NCI-H345 treated with DMSO at 0.1 percent for 48 hours (cell line): ENCODE results near the gene PAPPA2.
"Not testable (repeated sequence)": the region's sequence is repeated elsewhere in the genome, so short reads cannot be mapped to it uniquely, and the experiment has no call there.

ENCODE experiments used
- DNase-seq: peaks from one replicate; lab custom pipeline; 2025; ENCODE audit not compliant: unreplicated experiment; lab: John Stamatoyannopoulos, UW

Gene PAPPA2

GRCh38 chr1:176462674-176463378 lies at the start of gene PAPPA2:
Gene PAPPA2, plus strand, starts transcription at chr1:176463175. Its CDS starts 93,148 bp downstream, at chr1:176556323.
- DNase-seq: no peak

DNA sequence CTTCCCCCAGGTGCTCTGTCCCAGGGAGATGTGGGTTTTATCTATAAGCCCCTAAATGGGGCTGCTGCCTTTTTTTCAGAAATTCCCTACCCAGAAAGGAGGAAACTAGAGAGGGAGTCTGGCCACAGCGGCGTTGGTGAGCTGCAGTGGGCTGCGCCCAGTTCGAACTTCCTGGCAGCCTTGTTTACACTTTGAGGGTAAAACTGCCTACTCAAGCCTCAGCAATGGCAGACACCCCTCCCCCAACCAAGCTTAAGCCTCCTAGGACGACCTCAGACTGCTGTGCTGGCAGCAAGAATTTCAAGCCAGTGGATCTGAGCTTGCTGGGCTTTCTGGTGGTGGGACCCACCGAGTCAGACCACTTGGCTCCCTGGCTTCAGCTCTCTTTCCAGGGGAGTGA lies 46.2 kb upstream of the PAPPA2 start:
- DNase-seq: no peak

- DNase-seq: not testable (repeated sequence)
Observed at GRCh38 chr1:176419608-176420007, 43.4 kb upstream of the PAPPA2 start.

DNA sequence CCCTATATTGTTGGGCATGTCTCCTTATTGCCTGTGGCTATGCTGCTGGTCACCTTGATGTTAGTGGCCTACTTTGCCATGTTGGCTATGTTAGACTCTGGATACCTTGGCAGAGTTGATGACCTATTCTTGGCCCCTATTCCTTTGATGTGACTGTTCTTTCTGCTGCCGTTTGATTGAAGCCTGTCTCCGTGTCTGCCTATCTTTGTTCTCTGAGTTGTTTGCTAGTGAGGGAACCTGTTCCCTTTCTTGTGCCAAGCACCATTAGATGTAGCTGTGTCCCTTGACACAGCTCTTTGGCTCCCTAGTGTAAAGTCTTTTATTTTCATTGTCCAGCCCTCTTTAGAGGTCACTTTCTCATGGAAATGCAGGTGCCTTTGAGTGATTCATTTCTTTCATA lies 28.7 kb upstream of the PAPPA2 start:
- DNase-seq: no peak

- no peak for DNase-seq
Observed at GRCh38 chr1:176436251-176436650, 26.7 kb upstream of the PAPPA2 start.

DNA sequence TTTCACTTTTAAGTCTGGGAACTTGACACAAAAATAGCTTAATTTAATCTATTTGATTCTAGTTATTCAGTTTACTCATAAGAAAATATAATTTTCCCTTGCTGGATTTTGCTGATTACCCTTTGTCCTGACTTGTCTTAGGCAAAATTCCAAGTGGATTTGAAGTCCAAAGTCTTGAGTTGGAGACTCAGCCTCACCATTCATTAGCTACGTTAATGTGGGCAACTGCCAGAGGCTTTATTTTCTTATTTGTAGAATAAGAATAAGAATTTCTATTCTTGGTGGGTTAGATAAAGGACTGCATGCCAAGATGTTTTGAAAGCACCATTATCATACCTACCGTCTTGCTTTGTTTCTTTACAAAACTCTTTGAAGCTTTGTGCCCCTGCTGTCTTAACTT lies 22.8 kb upstream of the PAPPA2 start:
- no peak for DNase-seq

DNA sequence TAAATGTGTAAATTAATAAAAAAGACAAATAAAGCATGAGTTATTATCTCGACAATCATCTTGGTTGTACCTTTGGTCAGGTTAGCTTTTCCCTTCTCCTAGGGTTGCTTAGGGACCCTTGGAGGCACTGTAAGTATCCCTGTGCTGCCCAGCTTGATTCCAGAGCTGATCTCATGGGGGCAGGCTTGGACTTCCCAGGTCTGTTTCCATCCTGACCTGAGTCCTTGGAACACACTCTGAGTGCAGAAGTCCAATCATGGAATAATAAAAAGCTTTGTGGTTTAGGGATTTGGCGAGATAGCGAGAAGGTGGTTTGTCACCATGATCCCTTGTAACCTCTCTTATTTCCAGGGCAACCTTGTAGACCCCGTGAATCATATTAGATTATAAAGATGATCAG lies 18.7 kb upstream of the PAPPA2 start:
- DNase-seq: no peak

DNA sequence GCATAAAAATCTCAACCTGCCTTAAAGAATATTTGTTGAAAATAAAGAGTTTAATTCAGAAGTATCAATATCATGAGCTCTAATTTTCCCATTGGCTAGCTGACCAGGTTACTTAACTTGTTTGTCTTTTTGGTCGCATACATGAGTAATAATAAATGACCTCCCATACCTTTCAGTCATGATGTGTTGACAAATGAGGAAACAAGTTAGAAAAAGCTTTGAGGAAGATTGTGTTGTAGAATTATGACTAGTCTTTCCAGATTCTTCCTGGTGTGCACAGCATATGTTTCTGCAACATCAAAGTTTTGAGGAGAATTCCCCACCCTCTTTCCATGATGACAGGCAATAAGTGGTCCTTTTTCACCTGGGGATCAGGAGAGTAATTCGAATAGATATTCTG lies 17.6 kb upstream of the PAPPA2 start:
- no peak for DNase-seq

- DNase-seq: no peak
Observed at GRCh38 chr1:176448340-176448739, 14.6 kb upstream of the PAPPA2 start.

- DNase-seq: no peak
Observed at GRCh38 chr1:176450526-176450925, 12.4 kb upstream of the PAPPA2 start.

DNA sequence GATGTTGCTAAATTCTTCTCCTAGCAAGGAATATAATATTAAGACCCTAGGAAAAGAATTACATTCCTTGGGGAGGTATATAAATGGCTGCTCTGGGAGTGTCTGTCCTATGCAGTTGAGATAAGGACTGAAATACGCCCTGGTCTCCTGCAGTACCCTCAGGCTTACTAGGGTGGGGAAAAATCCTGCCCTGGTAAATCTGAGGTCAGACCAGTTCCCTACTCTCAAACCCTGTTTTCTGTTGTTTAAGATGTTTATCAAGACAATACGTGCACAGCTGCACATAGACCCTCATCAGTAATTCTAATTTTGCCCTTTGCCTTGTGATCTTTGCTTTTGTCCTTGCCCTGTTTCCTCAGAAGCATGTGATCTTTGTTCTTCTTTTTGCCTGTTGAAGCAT lies 11.2 kb upstream of the PAPPA2 start:
- DNase-seq: not testable (repeated sequence)

DNA sequence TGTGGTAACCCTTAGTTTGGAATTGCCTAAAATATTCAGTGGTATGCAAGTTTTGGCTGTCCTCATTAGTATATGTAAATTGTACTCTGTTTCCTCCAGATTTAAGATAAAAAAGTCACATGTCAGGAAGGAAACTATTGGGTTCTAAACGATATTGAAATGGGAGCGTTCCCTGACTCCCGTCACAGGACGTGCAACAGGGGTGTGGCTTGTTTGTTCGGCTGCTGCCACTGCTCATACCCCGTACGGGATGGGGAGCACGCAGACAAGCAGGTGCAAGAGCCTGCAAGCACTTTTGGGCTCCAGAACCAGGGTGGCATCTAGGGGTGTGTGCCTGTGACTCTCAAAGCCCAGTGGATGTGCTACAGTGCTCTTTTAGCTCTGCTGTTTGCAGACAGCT lies 6.2 kb upstream of the PAPPA2 start:
- DNase-seq: no peak

DNA sequence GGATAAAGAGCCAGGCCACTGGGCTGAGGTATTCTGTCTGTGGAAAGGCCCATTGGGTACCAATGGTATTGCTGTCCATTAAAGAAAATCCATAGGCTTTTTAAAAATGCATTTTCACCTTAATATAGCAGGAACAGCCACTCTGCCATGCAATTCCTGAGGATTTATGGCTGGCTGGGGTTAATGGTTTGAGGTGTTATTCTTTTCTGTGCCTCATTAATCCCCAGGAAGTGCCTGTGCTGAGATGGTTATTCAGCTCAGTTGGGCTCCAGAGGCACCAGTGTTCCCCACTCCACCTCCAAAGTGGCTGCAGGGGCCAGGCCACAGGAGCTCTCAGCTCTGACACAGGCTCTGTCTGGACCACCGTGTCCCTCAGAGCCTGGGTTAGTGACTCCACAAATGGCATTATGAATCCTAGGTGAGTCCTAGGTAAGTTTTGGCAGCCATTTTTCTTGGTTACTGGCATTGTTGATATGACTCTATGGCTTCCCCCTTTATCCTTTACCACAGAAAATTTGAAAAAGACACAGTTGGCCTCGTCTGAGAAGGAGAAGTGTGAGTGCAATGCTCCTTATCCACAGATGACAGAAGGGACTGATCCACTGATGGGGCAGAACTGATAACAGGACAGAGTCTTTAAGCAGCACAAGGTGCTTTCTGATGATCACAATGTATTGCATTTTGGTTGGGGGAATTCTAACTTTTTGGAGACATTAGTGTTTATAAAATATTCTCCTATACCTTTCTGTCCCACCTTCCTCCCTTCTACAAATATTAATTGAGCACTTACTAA lies 2.2 kb upstream of the PAPPA2 start:
- no peak for DNase-seq

DNA sequence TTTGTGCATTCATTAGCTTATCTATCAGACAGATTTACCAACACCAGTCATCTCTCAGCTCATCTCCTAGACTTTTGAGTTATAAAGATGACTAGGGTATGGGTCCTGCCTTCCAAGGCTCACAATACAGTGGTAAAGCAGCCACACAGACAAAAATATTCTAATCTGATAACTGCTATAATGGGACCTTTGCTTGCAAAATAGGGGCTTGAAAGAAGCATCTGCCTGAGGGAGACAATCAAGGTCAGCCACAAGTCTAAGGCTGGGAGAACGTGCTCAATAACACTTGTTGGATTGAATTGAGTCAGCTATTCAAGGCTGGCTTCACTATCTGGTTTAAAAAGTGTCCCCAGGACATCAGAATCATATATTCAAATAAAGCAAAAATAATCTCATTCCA lies 1.4 kb upstream of the PAPPA2 start:
- no peak for DNase-seq

- no peak for DNase-seq
Observed at GRCh38 chr1:176466514-176466913, 3.5 kb downstream of the PAPPA2 start.

DNA sequence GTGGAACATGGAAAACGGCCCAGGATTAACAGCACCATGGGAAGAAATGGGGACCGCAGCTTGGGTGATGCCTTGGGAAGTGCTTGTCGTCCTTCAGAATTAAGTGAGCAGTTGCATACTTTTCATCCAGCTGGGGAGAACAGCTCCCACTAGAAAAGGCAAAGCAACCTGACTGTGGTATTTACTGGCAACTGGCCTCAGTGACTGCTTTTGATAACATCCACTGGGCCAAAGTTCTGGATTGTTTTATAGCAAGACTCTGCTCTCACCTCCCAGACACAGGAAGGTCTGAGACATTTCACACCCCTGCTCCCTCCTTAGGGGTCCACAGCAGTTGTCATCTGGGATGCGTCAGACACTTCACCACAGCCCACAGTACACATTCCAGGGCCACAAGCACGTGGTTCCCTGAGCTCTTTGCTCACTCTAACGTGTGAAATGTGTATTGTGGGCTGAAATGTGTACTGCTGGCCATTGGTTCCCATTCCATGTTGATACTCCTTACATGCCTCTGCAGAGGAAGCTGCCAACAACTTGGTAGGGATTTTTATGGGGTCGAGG lies 6.6 kb downstream of the PAPPA2 start:
- no peak for DNase-seq

DNA sequence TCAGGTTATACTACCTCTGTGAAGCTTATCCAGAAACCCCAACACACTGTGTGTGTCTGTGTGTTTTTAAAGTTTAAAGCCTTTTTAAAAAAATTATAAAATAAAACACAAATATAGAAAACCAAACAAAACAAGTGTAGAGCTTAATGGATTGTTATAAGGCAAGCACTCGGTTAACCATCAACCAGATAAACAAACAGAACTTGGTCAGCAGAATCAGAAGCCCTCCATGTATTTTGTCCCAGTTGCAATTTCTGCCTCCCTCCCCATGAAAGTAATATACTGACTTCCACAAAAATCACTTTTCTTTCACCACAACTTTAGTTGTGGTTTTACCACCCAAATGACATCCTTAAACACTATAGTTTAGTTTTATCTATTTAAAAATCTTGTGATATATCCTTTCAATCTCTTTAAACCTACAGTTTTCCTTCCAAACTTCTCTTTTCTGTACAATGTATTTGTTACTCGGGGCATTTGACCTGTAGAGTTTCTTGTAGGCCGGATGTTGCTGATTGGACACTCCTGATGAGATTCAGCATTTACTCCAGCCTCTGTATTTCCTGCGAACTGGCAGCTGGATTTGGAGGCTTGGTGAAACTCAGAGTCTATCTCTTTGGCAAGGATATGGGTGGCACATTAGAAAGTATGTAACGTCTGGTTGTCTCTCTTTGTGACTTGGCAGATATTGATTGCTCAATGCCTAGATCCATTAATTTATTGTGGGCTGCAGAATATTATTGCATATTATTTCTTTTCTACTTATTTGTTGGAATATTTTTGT lies 8.6 kb downstream of the PAPPA2 start:
- DNase-seq: no peak

- DNase-seq: no peak
Observed at GRCh38 chr1:176479971-176480370, 17.0 kb downstream of the PAPPA2 start.

DNA sequence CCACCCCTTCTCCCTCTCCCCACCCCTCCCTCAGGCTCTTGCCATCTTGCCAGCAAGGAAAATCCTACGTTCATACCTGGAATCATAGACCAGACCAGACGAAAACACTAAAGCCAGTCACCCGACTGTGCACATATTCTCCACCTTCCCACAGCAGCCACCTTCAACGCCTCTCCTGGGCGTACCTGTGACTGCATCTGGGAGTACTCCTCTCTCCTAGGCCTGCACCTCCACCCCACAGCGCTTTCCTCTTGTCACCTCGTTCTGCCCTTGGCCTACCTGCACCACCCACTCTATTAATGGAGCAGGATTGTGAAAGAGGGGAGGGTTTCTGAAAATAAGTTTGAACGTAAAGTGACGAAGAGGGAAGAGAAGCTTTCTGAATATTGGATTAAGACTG lies 17.8 kb downstream of the PAPPA2 start:
- DNase-seq: no peak

DNA sequence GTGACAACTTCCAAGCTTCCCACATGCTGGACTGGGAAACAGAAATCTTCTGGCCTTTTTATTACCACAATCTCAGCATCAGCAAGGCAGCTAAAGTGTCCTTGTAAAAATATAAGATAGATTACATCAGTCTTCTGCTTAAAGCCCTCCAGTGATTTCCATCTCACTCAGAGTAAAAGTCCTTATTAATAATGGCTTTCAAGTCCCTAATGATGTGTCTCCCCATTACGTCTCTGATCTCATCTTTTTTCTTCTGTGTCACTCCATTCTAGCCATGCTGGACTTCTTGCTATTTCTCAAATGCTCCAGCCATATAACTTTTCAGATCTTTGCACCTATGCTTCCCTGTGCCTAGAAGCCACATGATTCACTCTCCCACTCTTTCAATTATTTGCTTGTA lies 22.1 kb downstream of the PAPPA2 start:
- no peak for DNase-seq

- no peak for DNase-seq
Observed at GRCh38 chr1:176494436-176494835, 31.5 kb downstream of the PAPPA2 start.
